ENCODE data around the gene RFT1.

RFT1 gene

GRCh38 chr3:53074761-53075742 lies 55.2 kb downstream of the RFT1 start:
- H3K4me3 ChIP-seq (replicated peaks; ENCODE audit: low read depth, low read length), result no peak overlapping the region
- TF ChIP-seq CTCF (IDR thresholded peaks at IDR 0.05; ENCODE audit: low read length, missing control alignments), result no peak
- no peak for DNase-seq (ENCODE audit: low read depth)

GRCh38 chr3:53074366-53074696 lies 55.9 kb downstream of the RFT1 start:
- DNase-seq (ENCODE audit: low read depth), result no peak
- no peak overlapping the region for H3K4me3 ChIP-seq (replicated peaks; ENCODE audit: low read depth, low read length)
- no peak for TF ChIP-seq CTCF (IDR thresholded peaks at IDR 0.05; ENCODE audit: low read length, missing control alignments)

- no peak overlapping the region for H3K4me3 ChIP-seq (replicated peaks; ENCODE audit: low read depth, low read length)
- no peak for DNase-seq (ENCODE audit: low read depth)
- no peak for TF ChIP-seq CTCF (IDR thresholded peaks at IDR 0.05; ENCODE audit: low read length, missing control alignments)
Observed at GRCh38 chr3:53073553-53074365, 56.5 kb downstream of the RFT1 start.

GRCh38 chr3:53072653-53073552 lies 57.3 kb downstream of the RFT1 start:
- peak overlapping the region; percentile 44 for H3K4me3 ChIP-seq (replicated peaks; ENCODE audit: low read depth, low read length)
- TF ChIP-seq CTCF (IDR thresholded peaks at IDR 0.05; ENCODE audit: low read length, missing control alignments), result peak; percentile 93
- DNase-seq (ENCODE audit: low read depth), result peak; percentile 76

GRCh38 chr3:53071882-53072431 lies 58.3 kb downstream of the RFT1 start:
- no peak for DNase-seq (ENCODE audit: low read depth)
- no peak for TF ChIP-seq CTCF (IDR thresholded peaks at IDR 0.05; ENCODE audit: low read length, missing control alignments)
- no peak overlapping the region for H3K4me3 ChIP-seq (replicated peaks; ENCODE audit: low read depth, low read length)

- no peak overlapping the region for H3K4me3 ChIP-seq (replicated peaks; ENCODE audit: low read depth, low read length)
- peak; percentile 23 for DNase-seq (ENCODE audit: low read depth)
- no peak for TF ChIP-seq CTCF (IDR thresholded peaks at IDR 0.05; ENCODE audit: low read length, missing control alignments)
Observed at GRCh38 chr3:53069422-53070068, 60.7 kb downstream of the RFT1 start.

All from fibroblast of pulmonary artery (primary cell).